Endothelial cell (in vitro differentiated cells): ENCODE data around the gene CDK5. TPM values are rescaled to one million over a fixed set of nuclear protein-coding genes. Genes with fewer than 3 reads are reported as not detected.

Source experiments
- DNase-seq: peaks from one replicate; pipeline ENCODE4 v3.0.0; 2021; ENCODE audit warnings: low spot score
- H3K27ac Mint-ChIP-seq: one replicate; pipeline ENCODE4 v1.8.0; 2021; ENCODE audit warnings: mixed read lengths, inconsistent platforms; ENCODE audit not compliant: unreplicated experiment
- H3K27me3 Mint-ChIP-seq: one replicate; pipeline ENCODE4 v1.8.0; 2021; ENCODE audit warnings: mild to moderate bottlenecking, moderate library complexity, mixed read lengths, inconsistent platforms; ENCODE audit not compliant: unreplicated experiment
- H3K36me3 Mint-ChIP-seq: one replicate; pipeline ENCODE4 v1.8.0; 2021; ENCODE audit warnings: mild to moderate bottlenecking, low read depth, mixed read lengths, inconsistent platforms; ENCODE audit not compliant: unreplicated experiment
- H3K4me1 Mint-ChIP-seq: one replicate; pipeline ENCODE4 v1.8.0; 2021; ENCODE audit warnings: mild to moderate bottlenecking, mixed read lengths, inconsistent platforms; ENCODE audit not compliant: unreplicated experiment
- H3K4me3 Mint-ChIP-seq: one replicate; pipeline ENCODE4 v1.8.0; 2021; ENCODE audit warnings: mild to moderate bottlenecking, mixed read lengths, inconsistent platforms; ENCODE audit not compliant: unreplicated experiment
- H3K9me3 Mint-ChIP-seq: one replicate; pipeline ENCODE4 v1.8.0; 2021; ENCODE audit warnings: mixed read lengths, inconsistent platforms; ENCODE audit not compliant: unreplicated experiment
- total RNA-seq: library from RNA; stranded (reverse); fragmentation: NEBNext Ultra II Directional; extraction: Animal tissue kit (Norgen Biotek cat#: 25700); gene quantifications from one replicate; pipeline ENCODE4 v1.2.1, GENCODE V29; 2021; ENCODE audit not compliant: unreplicated experiment
- TF ChIP-seq, protein P1 (sequence below): fragments of 200-600 bp; sonication (generic); IDR thresholded peaks from one replicate; pipeline ENCODE4 v1.5.0; 2021; ENCODE audit warnings: antibody characterized with exemption; ENCODE audit not compliant: unreplicated experiment

CDK5 gene
- total RNA-seq, 1 donor from 2014 or later = 26.7 TPM

DNA sequence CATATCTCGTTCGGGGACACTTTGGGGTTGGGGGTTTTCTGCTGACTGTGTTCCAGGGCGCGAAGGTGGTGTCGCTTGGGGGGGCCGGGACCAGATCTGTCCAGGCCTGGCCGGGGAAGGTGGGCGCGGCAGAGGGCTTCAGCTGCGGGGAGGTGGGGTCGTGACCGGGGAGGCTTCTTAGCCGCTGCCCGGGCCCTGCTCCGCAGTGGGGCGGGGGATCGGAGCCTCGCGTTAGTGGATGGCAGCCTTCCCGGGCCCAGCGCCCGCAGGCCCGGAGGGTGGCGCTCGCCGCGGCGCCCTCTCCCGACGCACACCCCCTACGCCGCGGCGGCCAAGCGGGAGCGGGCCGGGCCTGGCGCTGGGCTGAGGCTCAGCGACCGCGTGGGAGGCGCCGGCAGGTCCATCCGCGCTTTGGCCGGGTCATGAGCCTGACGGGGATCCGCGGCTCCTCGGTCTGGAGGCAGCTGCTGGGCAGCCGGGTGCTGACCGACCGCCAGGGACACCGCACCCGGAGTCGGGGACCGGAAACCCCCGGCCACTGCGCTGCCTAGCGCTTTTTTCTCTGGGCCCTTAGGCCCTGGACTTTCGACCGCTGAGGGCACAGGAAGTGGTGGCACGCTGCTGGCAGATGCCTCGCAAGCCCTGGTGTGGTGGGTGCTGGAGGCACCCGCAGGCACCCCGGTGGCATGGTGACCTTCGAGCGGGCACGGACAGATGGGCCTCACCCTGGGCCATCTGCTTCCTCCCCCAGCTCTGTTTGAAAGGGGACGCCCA is 29.7 kb upstream of the CDK5 start:
- Mint-ChIP-seq H3K4me3 (peak overlapping the region; percentile 99), H3K9me3 (no peaks in the 10 kb centered on the region), H3K36me3 (peaks cover 19% of the 10 kb centered on the region), H3K27ac (peak overlapping the region; percentile 80), H3K27me3 (peaks cover 27% of the 10 kb centered on the region), H3K4me1 (peaks cover 51% of the 10 kb centered on the region)
- TF ChIP-seq, protein P1, sequence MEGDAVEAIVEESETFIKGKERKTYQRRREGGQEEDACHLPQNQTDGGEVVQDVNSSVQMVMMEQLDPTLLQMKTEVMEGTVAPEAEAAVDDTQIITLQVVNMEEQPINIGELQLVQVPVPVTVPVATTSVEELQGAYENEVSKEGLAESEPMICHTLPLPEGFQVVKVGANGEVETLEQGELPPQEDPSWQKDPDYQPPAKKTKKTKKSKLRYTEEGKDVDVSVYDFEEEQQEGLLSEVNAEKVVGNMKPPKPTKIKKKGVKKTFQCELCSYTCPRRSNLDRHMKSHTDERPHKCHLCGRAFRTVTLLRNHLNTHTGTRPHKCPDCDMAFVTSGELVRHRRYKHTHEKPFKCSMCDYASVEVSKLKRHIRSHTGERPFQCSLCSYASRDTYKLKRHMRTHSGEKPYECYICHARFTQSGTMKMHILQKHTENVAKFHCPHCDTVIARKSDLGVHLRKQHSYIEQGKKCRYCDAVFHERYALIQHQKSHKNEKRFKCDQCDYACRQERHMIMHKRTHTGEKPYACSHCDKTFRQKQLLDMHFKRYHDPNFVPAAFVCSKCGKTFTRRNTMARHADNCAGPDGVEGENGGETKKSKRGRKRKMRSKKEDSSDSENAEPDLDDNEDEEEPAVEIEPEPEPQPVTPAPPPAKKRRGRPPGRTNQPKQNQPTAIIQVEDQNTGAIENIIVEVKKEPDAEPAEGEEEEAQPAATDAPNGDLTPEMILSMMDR = no peak
- DNase-seq = no peak

DNA sequence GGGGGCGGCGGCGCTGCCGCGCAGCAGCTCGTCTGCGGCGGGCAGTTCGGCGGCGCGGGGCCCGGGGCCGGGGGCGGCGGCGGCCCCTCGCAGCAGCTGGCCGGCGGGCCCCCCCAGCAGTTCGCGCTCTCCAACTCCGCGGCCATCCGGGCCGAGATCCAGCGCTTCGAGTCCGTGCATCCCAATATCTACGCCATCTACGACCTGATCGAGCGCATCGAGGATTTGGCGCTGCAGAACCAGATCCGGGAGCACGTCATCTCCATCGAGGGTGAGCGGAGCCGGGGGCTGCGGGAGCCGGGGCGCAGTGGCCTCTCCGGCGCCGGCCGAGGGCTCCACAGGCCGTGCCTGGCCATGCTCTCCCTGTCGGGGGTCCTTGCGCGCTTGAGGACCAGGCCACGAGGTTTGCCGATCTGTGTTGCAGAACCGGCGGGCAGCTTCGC is 29.1 kb upstream of the CDK5 start:
- DNase-seq = no peak
- Mint-ChIP-seq H3K27ac (peak overlapping the region; percentile 80), H3K27me3 (peaks cover 24% of the 10 kb centered on the region), H3K4me1 (peaks cover 46% of the 10 kb centered on the region), H3K9me3 (no peaks in the 10 kb centered on the region), H3K4me3 (peak overlapping the region; percentile 95), H3K36me3 (peaks cover 19% of the 10 kb centered on the region)
- TF ChIP-seq, protein P1 = no peak

DNA sequence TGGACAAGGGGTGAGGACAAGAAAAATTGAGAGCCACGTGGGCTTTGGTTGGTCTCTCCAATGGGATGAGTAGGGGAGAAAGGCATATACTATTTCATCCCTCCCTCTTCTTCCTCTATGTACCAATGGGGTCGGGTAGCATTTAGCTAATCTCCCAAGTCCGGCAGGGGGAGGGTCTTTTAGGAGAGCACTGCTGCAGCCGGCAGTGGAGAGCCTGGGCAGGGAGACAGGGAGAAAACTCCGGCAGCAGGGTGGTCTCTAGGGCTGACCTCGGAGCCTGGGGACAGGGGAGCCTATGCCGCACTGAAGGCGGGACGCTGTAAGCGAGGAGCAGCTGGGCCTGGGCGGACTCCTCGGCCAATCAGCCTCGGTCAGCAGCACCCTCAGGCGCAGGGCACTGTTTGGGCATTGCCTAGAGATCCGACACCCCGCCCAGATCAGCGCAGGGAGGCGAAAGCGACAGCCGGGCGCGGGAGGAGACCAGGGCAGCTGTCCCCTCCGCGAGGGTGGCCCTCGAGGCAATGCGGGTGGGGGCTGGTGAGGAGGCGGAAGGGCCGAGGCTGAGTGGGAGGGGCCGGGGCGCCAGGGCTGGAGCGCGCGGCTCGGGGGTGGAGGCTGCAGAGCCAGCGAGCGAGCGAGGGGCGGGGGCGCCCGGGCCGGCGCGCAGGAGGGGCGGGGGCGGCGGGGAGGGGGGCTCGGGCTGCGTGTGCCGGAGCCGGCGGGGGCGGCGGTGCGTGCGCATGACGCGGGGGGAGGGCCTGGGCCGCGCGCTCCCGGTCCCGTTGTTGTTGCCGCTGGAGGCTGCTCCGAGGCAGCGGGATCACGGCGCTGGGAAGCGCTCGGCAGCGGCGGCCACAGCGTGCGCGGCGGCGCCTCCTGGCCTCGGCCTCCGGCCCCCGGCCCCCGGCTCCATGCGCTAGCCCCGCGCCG is 28.3 kb upstream of the CDK5 start, which contains the start of gene AGAP3:
TSS of gene AGAP3 (plus strand) at position 785 of the 930 bp plus-strand sequence. CDS start 267 bp downstream, outside the sequence.
- DNase-seq = peak; percentile 83
- Mint-ChIP-seq H3K36me3 (peaks cover 10% of the 10 kb centered on the region), H3K9me3 (no peaks in the 10 kb centered on the region)

DNA sequence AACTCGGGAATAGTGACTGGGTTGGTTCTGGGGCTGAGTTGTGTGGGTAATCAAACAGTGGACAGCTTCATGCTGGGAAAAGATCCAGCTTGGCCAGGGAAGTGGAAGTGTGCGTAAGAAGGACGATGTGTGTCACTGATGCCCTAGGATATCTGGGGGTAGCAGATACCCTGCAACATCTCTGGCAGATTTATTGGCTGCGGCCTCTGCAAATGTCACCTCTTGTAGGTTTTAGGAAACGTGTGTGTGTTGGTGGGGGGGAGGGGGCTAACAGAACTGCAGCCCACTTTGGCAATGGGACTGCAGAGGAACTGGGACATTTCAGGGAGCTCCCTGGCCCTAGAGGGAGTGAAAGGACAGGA is 27.6 kb upstream of the CDK5 start:
- H3K4me3 Mint-ChIP-seq = peak overlapping the region; percentile 82
- no peaks in the 10 kb centered on the region for H3K9me3 Mint-ChIP-seq
- peaks cover 34% of the 10 kb centered on the region for H3K4me1 Mint-ChIP-seq
- peaks cover 14% of the 10 kb centered on the region for H3K27me3 Mint-ChIP-seq
- TF ChIP-seq, protein P1 = no peak
- peaks cover 10% of the 10 kb centered on the region for H3K36me3 Mint-ChIP-seq
- DNase-seq = no peak
- H3K27ac Mint-ChIP-seq = peak overlapping the region; percentile 49

More for the DNA sequence above, 28.3 kb upstream of the CDK5 start, which contains the start of gene AGAP3:
- H3K27me3 Mint-ChIP-seq = peaks cover 18% of the 10 kb centered on the region
- H3K4me1 Mint-ChIP-seq = peaks cover 37% of the 10 kb centered on the region
- TF ChIP-seq, protein P1 = no peak
- H3K27ac Mint-ChIP-seq = peak within 1 kb of the TSS; percentile 80
- peak within 1 kb of the TSS; percentile 95 for H3K4me3 Mint-ChIP-seq
